Measurements from ENCODE around the gene OR10G6.

OR10G6 gene

DNA sequence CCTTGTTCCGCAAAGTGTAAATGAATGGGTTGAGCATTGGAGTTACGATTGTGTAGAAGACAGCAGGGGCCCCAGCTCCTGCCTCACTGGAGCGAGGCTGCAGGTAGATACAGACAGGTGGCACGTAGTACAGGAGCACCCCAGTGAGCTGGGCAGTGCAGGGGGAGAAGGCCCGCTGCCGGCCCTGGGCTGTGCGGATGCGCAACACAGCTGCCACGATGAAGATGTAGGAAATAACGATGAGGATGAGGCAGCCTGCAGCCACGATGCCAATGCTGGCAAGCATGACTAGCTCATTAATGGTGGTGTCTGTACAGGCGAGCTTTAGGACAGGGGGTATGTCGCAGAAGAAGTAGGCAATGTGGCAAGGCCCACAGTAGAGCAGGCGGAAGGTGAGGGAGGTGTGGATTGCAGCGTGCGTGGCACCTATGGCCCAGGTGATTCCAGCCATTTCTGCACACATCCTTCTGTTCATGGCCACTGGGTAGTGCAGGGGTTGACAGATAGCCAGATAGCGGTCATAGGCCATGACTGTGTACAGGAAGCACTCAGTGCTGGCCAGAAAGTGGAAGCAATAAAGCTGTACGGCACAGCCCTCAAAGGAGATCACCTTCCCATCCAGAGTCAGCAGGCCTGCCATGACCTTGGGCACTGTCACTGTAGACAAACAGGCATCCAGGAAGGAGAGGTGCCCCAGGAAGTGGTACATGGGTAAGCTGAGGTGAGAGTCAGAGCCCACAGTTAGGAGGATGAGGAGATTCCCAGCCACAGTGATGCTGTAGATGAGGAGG, 18.0 kb downstream of the OR10G6 start:
- H3K27ac ChIP-seq (replicated peaks): no peak overlapping the region
- no peak for DNase-seq (ENCODE audit: low read depth in 1 of 2, low spot score in 1 of 2)
- H3K27me3 ChIP-seq (ENCODE audit: insufficient read depth, poor library complexity, severe bottlenecking): peaks cover 2% of the 10 kb centered on the region
- H3K4me3 ChIP-seq (replicated peaks; ENCODE audit: insufficient read depth, low read length): no peak overlapping the region
- TF ChIP-seq, protein P1, sequence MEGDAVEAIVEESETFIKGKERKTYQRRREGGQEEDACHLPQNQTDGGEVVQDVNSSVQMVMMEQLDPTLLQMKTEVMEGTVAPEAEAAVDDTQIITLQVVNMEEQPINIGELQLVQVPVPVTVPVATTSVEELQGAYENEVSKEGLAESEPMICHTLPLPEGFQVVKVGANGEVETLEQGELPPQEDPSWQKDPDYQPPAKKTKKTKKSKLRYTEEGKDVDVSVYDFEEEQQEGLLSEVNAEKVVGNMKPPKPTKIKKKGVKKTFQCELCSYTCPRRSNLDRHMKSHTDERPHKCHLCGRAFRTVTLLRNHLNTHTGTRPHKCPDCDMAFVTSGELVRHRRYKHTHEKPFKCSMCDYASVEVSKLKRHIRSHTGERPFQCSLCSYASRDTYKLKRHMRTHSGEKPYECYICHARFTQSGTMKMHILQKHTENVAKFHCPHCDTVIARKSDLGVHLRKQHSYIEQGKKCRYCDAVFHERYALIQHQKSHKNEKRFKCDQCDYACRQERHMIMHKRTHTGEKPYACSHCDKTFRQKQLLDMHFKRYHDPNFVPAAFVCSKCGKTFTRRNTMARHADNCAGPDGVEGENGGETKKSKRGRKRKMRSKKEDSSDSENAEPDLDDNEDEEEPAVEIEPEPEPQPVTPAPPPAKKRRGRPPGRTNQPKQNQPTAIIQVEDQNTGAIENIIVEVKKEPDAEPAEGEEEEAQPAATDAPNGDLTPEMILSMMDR (IDR thresholded peaks at IDR 0.05; ENCODE audit: insufficient read depth, low read length): no peak
- TF ChIP-seq SPI1 (IDR thresholded peaks at IDR 0.05; ENCODE audit: borderline replicate concordance, low read depth) (no peak), GABPA (IDR thresholded peaks at IDR 0.05; ENCODE audit: low read depth) (no peak), POLR2AphosphoS5 (IDR thresholded peaks at IDR 0.05; ENCODE audit: low read depth) (no peak)
- TF ChIP-seq, protein P2, sequence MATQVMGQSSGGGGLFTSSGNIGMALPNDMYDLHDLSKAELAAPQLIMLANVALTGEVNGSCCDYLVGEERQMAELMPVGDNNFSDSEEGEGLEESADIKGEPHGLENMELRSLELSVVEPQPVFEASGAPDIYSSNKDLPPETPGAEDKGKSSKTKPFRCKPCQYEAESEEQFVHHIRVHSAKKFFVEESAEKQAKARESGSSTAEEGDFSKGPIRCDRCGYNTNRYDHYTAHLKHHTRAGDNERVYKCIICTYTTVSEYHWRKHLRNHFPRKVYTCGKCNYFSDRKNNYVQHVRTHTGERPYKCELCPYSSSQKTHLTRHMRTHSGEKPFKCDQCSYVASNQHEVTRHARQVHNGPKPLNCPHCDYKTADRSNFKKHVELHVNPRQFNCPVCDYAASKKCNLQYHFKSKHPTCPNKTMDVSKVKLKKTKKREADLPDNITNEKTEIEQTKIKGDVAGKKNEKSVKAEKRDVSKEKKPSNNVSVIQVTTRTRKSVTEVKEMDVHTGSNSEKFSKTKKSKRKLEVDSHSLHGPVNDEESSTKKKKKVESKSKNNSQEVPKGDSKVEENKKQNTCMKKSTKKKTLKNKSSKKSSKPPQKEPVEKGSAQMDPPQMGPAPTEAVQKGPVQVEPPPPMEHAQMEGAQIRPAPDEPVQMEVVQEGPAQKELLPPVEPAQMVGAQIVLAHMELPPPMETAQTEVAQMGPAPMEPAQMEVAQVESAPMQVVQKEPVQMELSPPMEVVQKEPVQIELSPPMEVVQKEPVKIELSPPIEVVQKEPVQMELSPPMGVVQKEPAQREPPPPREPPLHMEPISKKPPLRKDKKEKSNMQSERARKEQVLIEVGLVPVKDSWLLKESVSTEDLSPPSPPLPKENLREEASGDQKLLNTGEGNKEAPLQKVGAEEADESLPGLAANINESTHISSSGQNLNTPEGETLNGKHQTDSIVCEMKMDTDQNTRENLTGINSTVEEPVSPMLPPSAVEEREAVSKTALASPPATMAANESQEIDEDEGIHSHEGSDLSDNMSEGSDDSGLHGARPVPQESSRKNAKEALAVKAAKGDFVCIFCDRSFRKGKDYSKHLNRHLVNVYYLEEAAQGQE (IDR thresholded peaks at IDR 0.05; ENCODE audit: insufficient replicate concordance, low read depth): no peak

DNA sequence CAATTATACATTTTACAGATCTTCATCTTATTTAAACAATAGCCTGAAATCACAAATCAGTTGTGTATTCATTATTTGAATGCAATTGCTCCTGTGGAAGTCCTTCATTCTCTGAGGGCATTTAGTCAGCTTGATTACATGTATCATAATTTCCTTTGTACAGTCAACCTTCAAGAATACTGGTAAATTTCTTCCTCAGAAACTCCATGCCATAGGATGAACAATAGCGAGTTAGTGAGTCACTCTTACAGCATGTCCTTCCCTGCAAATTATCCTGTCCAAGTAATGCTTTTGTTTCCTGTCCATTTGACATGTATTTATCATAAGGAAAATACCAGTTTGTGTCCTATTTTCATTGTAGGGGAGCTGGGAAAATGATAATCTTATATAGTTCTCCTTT, 21.1 kb downstream of the OR10G6 start:
- Histone ChIP-seq H3K27me3 (ENCODE audit: insufficient read depth, poor library complexity, severe bottlenecking) (peaks cover 2% of the 10 kb centered on the region), H3K4me3 (replicated peaks; ENCODE audit: insufficient read depth, low read length) (no peak overlapping the region), H3K27ac (replicated peaks) (no peak overlapping the region)
- DNase-seq (ENCODE audit: low read depth in 1 of 2, low spot score in 1 of 2): no peak
- TF ChIP-seq POLR2AphosphoS5 (IDR thresholded peaks at IDR 0.05; ENCODE audit: low read depth): no peak
- TF ChIP-seq GABPA (IDR thresholded peaks at IDR 0.05; ENCODE audit: low read depth): no peak
- TF ChIP-seq, protein P1 (IDR thresholded peaks at IDR 0.05; ENCODE audit: insufficient read depth, low read length): no peak
- TF ChIP-seq, protein P2 (IDR thresholded peaks at IDR 0.05; ENCODE audit: insufficient replicate concordance, low read depth): no peak
- no peak for TF ChIP-seq SPI1 (IDR thresholded peaks at IDR 0.05; ENCODE audit: borderline replicate concordance, low read depth)

DNA sequence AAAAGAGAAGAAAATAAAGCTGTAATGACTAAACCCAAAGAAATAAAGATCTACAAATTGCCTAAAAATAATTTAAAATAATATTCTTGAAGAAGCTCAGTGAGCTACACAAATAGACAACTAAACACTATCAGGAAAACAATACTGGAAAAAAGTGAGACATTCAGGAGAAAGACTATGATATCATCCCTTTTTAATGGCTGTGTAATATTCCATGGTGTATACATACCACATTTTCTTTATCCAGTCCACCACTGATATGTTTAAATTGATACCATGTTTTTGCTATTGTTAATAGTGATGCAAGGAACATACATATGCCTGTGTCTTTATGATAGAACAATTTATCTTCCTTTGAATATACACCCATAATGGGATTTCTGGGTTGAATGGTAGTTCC, 38.2 kb downstream of the OR10G6 start:
- DNase-seq (ENCODE audit: low read depth in 1 of 2, low spot score in 1 of 2): no peak
- Histone ChIP-seq H3K27me3 (ENCODE audit: insufficient read depth, poor library complexity, severe bottlenecking) (no peaks in the 10 kb centered on the region), H3K27ac (replicated peaks) (no peak overlapping the region), H3K4me3 (replicated peaks; ENCODE audit: insufficient read depth, low read length) (no peak overlapping the region)
- TF ChIP-seq SPI1 (IDR thresholded peaks at IDR 0.05; ENCODE audit: borderline replicate concordance, low read depth) (no peak), POLR2AphosphoS5 (IDR thresholded peaks at IDR 0.05; ENCODE audit: low read depth) (no peak), GABPA (IDR thresholded peaks at IDR 0.05; ENCODE audit: low read depth) (no peak)
- TF ChIP-seq, protein P2 (IDR thresholded peaks at IDR 0.05; ENCODE audit: insufficient replicate concordance, low read depth): no peak
- TF ChIP-seq, protein P1 (IDR thresholded peaks at IDR 0.05; ENCODE audit: insufficient read depth, low read length): no peak

Measured in HL-60 (cell line).